Liver (tissue), 9 donors: ENCODE results near the gene MMEL1. TPM values are rescaled to one million over a fixed set of nuclear protein-coding genes. Genes with fewer than 3 reads are reported as not detected.

Source experiments
- DNase-seq: peaks from one replicate; pipeline ENCODE4 v3.0.0-alpha.2; 2017; ENCODE audit warnings: low spot score
- H3K27ac ChIP-seq, 2 donors: one replicate each; pipeline ENCODE4 v1.7.0; 2013; ENCODE audit warnings: inconsistent platforms in 2 of 2, low read length in 2 of 2, control low read depth in 1 of 2, low read depth in 1 of 2, mild to moderate bottlenecking in 1 of 2
- H3K27me3 ChIP-seq, 4 donors: one replicate each; pipeline versions ENCODE4 v1.6.1 to v1.7.0; 2013; ENCODE audit warnings: low read length in 3 of 4, inconsistent platforms in 1 of 4, mild to moderate bottlenecking in 1 of 4, moderate library complexity in 1 of 4; ENCODE audit not compliant: control insufficient read depth in 4 of 4, insufficient read depth in 4 of 4
- H3K36me3 ChIP-seq, 4 donors: one replicate each; pipeline versions ENCODE4 v1.6.1 to v1.7.0; 2013; ENCODE audit warnings: low read length in 3 of 4, mild to moderate bottlenecking in 3 of 4, low read depth in 1 of 4, moderate library complexity in 1 of 4; ENCODE audit not compliant: control insufficient read depth in 4 of 4, insufficient read depth in 3 of 4
- H3K4me1 ChIP-seq, 4 donors: one replicate each; pipeline versions ENCODE4 v1.6.1 to v1.7.0; 2013; ENCODE audit warnings: low read length in 3 of 4, mild to moderate bottlenecking in 3 of 4, moderate library complexity in 1 of 4; ENCODE audit not compliant: control insufficient read depth in 4 of 4, insufficient read depth in 4 of 4
- H3K4me3 ChIP-seq, 3 donors: one replicate each; pipeline versions ENCODE4 v1.6.1 to v1.7.0; 2013; ENCODE audit warnings: low read length in 3 of 3, control low read depth in 1 of 3, low read depth in 1 of 3, mild to moderate bottlenecking in 1 of 3
- H3K9ac ChIP-seq, 2 donors: one replicate each; pipeline ENCODE4 v1.7.0; 2013; ENCODE audit warnings: low read length in 2 of 2, mild to moderate bottlenecking in 2 of 2, moderate library complexity in 2 of 2, control low read depth in 1 of 2, low read depth in 1 of 2
- H3K9me3 ChIP-seq, 4 donors: one replicate each; pipeline versions ENCODE4 v1.6.1 to v1.7.0; 2013; ENCODE audit warnings: low read length in 3 of 4; ENCODE audit not compliant: control insufficient read depth in 4 of 4
- ATF3 ChIP-seq: IDR thresholded peaks from 2 replicates; pipeline ENCODE4 v1.6.1; 2016; ENCODE audit warnings: antibody characterized with exemption
- CTCF ChIP-seq: fragments of 150-350 bp; IDR thresholded peaks from 2 replicates; pipeline ENCODE4 v1.5.1; 2017; ENCODE audit warnings: improper control_type of control experiment, low read depth, low read length; ENCODE audit not compliant: missing input control
- FOXA1 ChIP-seq: IDR thresholded peaks from 2 replicates; pipeline ENCODE4 v1.6.1; 2016; ENCODE audit warnings: antibody characterized with exemption
- FOXA2 ChIP-seq: IDR thresholded peaks from 2 replicates; pipeline ENCODE4 v1.6.1; 2016; ENCODE audit warnings: antibody characterized with exemption
- GABPA ChIP-seq, 2 donors: IDR thresholded peaks in 1 of 2; conservative IDR thresholded peaks in 1 of 2; 2 replicates each; pipeline ENCODE4 v1.6.1; 2016; ENCODE audit warnings: antibody characterized with exemption in 2 of 2, mild to moderate bottlenecking in 1 of 2, moderate library complexity in 1 of 2
- HNF4A ChIP-seq, 2 donors: conservative IDR thresholded peaks; 2 replicates each; pipeline ENCODE4 v1.6.1; 2016; ENCODE audit warnings: antibody characterized with exemption in 2 of 2, mild to moderate bottlenecking in 2 of 2
- NR2F2 ChIP-seq: IDR thresholded peaks from 2 replicates; pipeline ENCODE4 v1.6.1; 2016; ENCODE audit warnings: antibody characterized with exemption
- RAD21 ChIP-seq, 2 donors: IDR thresholded peaks; 2 replicates each; pipeline ENCODE4 v1.6.1; 2016; ENCODE audit warnings: antibody characterized with exemption in 2 of 2, mild to moderate bottlenecking in 2 of 2
- REST ChIP-seq: IDR thresholded peaks from 2 replicates; pipeline ENCODE4 v1.6.1; 2016; ENCODE audit warnings: antibody characterized with exemption, mild to moderate bottlenecking
- RXRA ChIP-seq, 2 donors: IDR thresholded peaks; 2 replicates each; pipeline ENCODE4 v1.6.1; 2017 to 2018; ENCODE audit warnings: antibody characterized with exemption in 2 of 2, mild to moderate bottlenecking in 1 of 2
- SP1 ChIP-seq: IDR thresholded peaks from 2 replicates; pipeline ENCODE4 v1.6.1; 2018; ENCODE audit warnings: antibody characterized with exemption, mild to moderate bottlenecking
- TAF1 ChIP-seq: conservative IDR thresholded peaks from 2 replicates; pipeline ENCODE4 v1.6.1; 2016; ENCODE audit warnings: antibody characterized with exemption, mild to moderate bottlenecking
- YY1 ChIP-seq: IDR thresholded peaks from 2 replicates; pipeline ENCODE4 v1.6.1; 2016; ENCODE audit warnings: antibody characterized with exemption, mild to moderate bottlenecking
- ZBTB33 ChIP-seq: IDR thresholded peaks from 2 replicates; pipeline ENCODE4 v1.6.1; 2016; ENCODE audit warnings: antibody characterized with exemption
- WGBS: extraction: QIAGEN DNeasy Blood & Tissue Kit; methylation state at CpG from one replicate; pipeline ENCODE4 v1.1.7; 2013; 5-methylcytosine and 5-hydroxymethylcytosine counted together
- polyA plus RNA-seq, 2 donors: library from polyadenylated mRNA; stranded (reverse) in 1 of 2; unstranded in 1 of 2; fragments of 200-250 nt in 1 of 2; fragments of >200 nt in 1 of 2; fragmentation: Nextera tagmentation in 1 of 2; extraction: Ambion mirVana in 1 of 2; gene quantifications; one replicate each; pipeline versions ENCODE4 v1.2.1 to v1.2.3, GENCODE V29; 2013 to 2015
- total RNA-seq, 2 donors: library from RNA; depleted of rRNA; stranded (reverse); fragments of >200 nt; gene quantifications; one replicate each; pipeline ENCODE4 v1.2.3, GENCODE V29; 2014
- donor health status: healthy.
- donor health status: healthy.
- donor health status: healthy.
- donor health status: healthy.
- donor health status: healthy.

Gene MMEL1
- total and polyA plus RNA-seq, 4 donors = under 0.01 to 0.42 TPM; not detected in 2

- no peak for TF ChIP-seq ZBTB33
- TF ChIP-seq RXRA (IDR thresholded peaks at IDR 0.05) = no peak
- no peak for TF ChIP-seq YY1
Observed at GRCh38 chr1:2631136-2632050, 1.4 kb downstream of the MMEL1 start (continued).

GRCh38 chr1:2630498-2631135 is 2.2 kb downstream of the MMEL1 start:
- peaks cover 0 to 7% (median 3%) of the 10 kb centered on the region in 4 donors for H3K27me3 ChIP-seq
- H3K9me3 ChIP-seq = no peaks in the 10 kb centered on the region
- no peaks in the 10 kb centered on the region for H3K4me1 ChIP-seq
- H3K9ac ChIP-seq = no peak overlapping the region
- no peaks in the 10 kb centered on the region for H3K36me3 ChIP-seq
- no peak overlapping the region for H3K4me3 ChIP-seq
- DNase-seq = no peak
- WGBS = 91% methylated on average over 35 of the region's 35 CpGs
- H3K27ac ChIP-seq = no peak overlapping the region
- TF ChIP-seq TAF1 (no peak), NR2F2 (no peak), FOXA2 (no peak), ZBTB33 (no peak), REST (no peak)

- no peak for DNase-seq
- peaks cover 0 to 7% (median 3%) of the 10 kb centered on the region in 4 donors for H3K27me3 ChIP-seq
- WGBS = 87% methylated on average over 23 of the region's 23 CpGs
- TF ChIP-seq HNF4A (conservative IDR thresholded peaks at IDR 0.05) = no peak
- TF ChIP-seq RXRA (IDR thresholded peaks at IDR 0.05) = no peak
- TF ChIP-seq SP1 = no peak
- TF ChIP-seq GABPA (IDR thresholded peaks at IDR 0.05 in 1 of 2, conservative IDR thresholded peaks at IDR 0.05 in 1 of 2) = no peak
- TF ChIP-seq CTCF = no peak
- TF ChIP-seq ATF3 = no peak
- TF ChIP-seq FOXA1 = no peak
- no peak for TF ChIP-seq ZBTB33
- no peak for TF ChIP-seq NR2F2
- TF ChIP-seq FOXA2 = no peak
- no peak for TF ChIP-seq RAD21 (IDR thresholded peaks at IDR 0.05)
Observed at GRCh38 chr1:2629627-2630497, 3.0 kb downstream of the MMEL1 start.

More at GRCh38 chr1:2629627-2630497, 3.0 kb downstream of the MMEL1 start:
- Histone ChIP-seq H3K4me3 (no peak overlapping the region), H3K36me3 (no peaks in the 10 kb centered on the region), H3K27ac (no peak overlapping the region), H3K4me1 (no peaks in the 10 kb centered on the region), H3K9ac (no peak overlapping the region), H3K9me3 (no peaks in the 10 kb centered on the region)
